ENCODE results near the gene CTNNA3.

CTNNA3 gene

DNA sequence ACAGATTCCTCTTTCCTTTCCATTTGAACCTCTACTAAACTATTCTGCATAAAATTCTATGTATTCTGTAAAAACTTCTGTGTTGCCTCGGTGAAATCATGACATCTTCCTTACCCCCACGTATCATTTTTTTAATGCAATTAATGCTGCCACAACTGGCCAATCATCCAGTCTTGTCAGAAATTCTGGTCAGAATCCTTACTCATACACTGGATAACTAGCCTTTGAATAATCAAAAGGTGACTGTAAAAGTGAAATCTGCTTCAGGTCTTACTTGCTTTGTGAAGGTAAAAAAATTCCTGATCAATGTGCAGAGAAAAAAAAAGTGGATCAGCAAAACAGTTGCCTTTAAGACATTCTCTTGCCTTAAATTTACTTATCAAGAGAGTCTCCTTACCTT is 859.2 kb downstream of the CTNNA3 start:
- in situ Hi-C loops (cut with HindIII; ENCODE audit: low sequenced_read_pairs) = no loop called here

DNA sequence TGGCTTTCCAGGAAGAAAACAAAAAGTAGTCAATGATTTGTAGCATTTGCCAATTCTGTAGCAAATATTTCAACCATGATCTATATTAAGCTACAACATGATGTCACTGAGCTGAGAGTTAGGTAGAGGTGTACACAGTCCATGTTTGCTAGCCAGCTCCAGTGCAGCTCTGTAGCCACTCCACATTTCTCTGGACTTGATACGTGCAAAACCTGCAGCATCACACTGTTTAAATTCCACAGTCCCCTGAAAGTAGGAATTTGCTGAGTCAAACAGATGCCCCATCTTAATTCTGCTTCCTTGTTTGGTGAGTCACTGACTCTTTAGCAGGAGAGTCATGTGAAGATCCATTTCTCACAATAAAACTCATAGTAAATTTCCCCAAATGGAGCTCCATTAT is 859.9 kb downstream of the CTNNA3 start:
- in situ Hi-C loops (cut with HindIII; ENCODE audit: low sequenced_read_pairs) = no loop called here

DNA sequence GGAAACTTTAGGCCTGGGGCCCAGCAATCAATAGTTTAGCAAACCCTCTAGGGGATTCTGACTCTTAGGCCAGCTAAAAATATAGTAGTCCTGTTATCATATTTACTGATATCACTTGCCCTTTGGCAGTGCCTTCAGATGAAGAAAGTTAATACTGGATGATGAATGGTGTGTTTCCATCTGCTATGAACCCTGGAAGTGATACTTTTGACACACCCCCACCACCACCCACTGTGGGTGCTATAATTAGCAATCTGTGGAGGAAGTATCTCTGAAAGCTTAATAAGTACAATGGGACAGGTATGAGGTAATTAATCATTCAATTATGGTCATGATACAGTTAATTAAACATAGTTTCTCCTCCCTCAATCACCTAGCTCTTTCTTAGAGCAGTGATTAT is 860.6 kb downstream of the CTNNA3 start:
- in situ Hi-C loops (cut with HindIII; ENCODE audit: low sequenced_read_pairs) = no loop called here

DNA sequence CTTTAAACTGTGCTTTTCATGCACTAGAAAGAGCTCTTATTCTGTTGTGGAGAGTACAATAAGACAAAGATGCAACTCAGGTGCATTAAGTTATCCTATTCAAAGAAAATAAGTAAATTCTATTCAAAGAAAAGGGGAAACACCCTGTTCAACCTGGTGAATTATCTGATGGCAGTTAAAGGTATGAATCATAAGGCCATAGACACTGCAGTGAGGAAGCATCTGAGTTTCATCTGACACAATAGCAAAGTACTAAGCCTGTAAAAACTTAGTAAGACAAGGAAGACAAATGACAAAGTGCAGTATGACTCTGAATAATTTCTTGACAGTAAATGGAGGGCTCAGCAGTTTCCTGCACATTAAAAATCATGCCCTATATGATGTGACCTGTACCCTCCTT is 861.2 kb downstream of the CTNNA3 start:
- in situ Hi-C loops (cut with HindIII; ENCODE audit: low sequenced_read_pairs) = no loop called here

DNA sequence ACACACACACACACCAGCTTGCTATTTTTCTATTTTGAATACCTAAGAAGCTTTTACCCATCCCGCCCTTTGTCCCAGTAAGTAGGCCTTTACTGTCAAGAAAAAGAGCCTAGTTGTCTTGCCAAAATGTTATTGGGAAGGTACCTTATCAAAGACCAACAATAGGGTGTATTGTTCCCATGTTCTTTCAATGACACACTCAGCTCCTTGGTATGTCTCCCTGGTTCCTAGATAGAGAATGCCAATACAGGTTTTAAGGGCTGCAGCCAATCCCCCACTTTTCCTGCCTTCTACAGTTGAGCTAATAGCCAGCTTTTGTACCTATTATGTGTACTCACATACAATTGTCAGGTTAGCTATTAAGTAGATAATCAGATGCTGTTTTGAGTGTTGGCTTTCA is 862.1 kb downstream of the CTNNA3 start:
- in situ Hi-C loops (cut with HindIII; ENCODE audit: low sequenced_read_pairs) = no loop called here

DNA sequence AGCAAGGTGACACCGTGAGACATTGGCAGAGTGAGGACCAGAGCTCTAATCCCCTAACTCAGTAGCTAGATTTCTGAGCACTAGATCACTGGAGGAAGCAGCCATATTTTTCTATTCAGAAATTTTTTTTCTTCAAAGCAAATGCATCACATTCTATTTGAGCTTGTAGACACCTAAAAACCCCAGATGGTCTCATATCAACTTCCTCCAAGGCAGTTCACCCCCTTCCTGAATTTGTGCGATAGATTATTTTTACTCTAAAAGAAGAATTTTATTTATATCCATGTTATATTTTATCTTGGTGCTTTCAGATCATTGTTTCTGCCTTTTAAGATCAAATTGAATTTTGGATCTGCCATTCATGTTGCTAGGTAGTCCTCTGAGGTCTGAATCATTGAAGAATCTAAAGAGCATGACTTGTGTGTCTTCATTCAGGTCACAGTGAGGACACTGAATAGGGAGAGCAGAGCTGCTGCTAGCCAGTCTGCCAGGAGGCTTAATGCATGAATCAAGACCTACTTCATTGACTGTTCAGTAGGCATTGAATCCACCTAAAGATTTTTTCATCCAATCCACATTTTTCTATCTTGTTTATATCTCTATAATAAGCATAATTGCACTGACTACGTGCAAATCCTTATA is 863.1 kb downstream of the CTNNA3 start:
- in situ Hi-C loops (cut with HindIII; ENCODE audit: low sequenced_read_pairs) = no loop called here

DNA sequence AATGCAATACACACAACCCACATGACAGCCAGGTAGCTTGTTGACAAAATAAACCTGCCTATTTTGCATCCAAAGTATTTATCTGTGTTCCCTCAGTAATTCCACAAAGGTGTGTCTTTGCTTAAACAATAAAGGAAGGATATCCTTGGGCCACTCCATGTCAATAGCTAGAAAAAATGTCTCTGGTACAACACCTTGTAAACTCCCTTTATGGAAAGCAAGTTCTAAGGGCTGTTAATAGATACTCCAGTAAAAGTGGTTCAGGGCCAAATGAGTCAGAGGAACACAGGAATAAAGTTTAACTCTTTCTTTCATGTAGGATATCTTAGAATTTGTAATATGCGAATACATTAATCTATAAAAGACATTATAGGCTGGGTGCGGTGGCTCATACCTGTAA is 867.0 kb downstream of the CTNNA3 start:
- in situ Hi-C loops (cut with HindIII; ENCODE audit: low sequenced_read_pairs) = no loop called here

DNA sequence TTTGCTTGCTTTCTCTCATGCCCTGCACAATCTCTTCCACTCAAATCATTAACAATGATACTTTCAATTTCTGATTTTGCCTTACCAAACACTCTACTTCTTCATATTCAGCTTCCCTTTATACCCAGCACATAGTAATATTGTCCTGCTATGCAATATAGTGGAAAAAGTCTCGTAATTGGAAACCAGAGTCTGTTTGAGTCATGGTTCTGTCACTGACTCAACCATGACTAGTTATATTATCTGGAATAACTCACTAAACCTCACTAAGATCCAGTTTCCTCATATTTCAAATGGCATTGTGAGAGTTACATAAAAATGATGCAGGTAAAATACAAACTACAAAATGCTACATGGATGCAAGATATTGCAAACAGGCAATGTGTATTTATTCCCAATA is 868.6 kb downstream of the CTNNA3 start:
- in situ Hi-C loops (cut with HindIII; ENCODE audit: low sequenced_read_pairs) = no loop called here

DNA sequence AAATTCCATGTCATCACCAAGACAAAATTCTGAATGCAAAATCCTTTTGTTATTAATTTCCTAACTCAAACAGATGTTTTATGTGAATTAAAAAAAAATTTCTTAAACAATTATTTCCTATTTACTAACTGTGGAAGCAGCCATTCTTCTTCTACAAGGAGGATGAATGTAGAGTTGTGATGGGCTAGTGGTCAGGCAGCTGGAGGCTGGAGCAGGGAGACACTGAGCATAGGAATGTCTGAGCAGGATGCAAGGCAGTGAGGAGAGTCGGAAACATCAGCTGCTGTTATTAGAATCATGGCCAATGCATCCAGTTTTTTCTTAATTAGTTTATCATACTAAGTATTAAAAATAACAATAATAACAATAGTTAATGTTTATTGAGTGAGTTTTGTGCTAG is 872.7 kb downstream of the CTNNA3 start:
- in situ Hi-C loops (cut with HindIII; ENCODE audit: low sequenced_read_pairs) = no loop called here

DNA sequence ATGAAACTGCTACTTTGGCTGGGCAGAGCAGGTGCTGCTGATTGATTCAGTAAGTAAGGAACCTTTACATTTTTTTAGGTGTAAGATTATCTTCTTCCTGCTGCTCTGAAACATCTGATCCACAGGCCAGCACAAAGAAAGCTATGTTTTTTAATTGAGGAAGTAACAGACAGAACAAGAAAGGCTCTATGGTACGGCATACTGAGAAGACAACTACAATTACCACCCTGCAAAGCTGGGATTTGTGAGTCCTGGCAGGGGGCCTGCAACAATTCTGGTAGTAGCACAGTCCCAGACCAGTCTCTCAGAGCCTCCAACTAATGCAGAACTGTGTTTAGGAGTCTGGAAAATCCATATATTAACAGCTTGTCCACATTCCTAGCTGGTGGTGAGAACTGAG is 873.2 kb downstream of the CTNNA3 start:
- in situ Hi-C loops (cut with HindIII; ENCODE audit: low sequenced_read_pairs) = no loop called here

DNA sequence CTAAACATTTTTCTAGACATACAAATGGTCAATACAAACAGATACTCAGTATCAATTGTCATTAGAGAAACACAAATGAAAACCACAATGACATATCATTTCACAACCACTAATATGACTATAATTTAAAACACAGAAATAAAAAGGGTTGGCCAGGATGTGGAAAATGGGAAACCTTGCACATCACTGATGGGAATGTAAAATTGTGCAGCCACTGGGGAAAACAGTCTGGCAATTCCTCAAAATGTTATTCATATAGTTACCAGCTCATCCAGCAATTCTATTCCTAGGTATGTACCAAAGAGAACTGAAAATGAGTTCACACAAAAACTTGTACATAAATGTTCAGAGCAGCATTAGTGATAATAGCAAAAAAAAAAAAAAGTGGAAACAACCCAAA is 876.3 kb downstream of the CTNNA3 start:
- in situ Hi-C loops (cut with HindIII; ENCODE audit: low sequenced_read_pairs) = no loop called here

DNA sequence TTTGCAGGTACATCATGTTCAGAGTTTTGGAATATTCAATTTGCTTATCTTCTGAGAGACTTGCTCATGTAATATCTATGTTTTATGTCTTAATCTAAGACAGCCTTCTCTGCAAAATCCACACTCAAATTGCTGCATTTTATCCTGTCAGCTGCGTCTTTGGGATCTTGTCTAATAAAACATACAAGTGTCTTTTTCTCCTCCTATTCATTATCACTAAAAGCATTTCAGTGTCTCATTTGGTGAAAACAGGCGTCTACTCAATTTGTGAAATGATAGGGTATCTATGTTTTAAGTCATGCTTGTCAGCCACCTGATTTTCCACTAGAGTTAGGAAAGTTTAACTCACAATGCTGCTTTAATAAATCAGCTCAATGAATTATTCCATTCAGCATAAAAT is 882.9 kb downstream of the CTNNA3 start:
- in situ Hi-C loops (cut with HindIII; ENCODE audit: low sequenced_read_pairs) = no loop called here

DNA sequence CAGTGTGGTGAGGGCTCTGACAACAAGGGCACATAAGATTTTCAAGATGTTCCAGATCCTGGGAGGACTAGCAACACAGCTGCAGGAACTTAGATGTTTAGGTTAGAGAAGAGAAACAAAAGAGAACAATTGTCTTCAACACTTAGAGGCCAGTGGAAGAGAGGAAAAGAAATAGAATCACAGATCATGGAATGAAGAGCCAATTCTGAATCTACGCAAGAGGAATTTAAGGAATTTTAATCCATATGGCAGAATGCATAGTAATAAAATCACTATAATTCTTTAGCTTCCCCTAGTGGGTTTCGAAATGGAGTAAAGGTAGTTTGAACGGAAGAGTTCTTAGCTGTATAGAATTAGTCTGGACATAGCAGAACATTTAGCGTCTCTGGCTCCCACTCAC is 884.8 kb downstream of the CTNNA3 start:
- in situ Hi-C loops (cut with HindIII; ENCODE audit: low sequenced_read_pairs) = no loop called here

DNA sequence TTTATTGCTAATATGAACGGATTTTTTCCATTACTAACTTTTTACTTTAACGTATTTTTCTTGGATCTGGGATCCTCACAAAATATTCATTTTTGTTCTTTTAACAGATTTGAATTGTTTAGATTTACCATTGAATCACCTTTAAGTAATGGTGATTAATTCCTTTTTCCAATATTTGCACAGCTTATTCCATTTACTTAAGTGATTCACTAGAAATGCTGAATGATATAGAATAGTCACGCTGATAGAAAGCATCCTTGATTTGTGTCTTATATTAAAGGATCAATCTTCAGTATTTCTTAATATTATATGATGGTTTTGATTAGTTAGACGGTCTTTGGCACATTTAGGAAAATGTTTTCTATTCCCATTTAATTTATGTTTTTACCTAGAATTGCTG is 886.6 kb downstream of the CTNNA3 start:
- in situ Hi-C loops (cut with HindIII; ENCODE audit: low sequenced_read_pairs) = no loop called here

DNA sequence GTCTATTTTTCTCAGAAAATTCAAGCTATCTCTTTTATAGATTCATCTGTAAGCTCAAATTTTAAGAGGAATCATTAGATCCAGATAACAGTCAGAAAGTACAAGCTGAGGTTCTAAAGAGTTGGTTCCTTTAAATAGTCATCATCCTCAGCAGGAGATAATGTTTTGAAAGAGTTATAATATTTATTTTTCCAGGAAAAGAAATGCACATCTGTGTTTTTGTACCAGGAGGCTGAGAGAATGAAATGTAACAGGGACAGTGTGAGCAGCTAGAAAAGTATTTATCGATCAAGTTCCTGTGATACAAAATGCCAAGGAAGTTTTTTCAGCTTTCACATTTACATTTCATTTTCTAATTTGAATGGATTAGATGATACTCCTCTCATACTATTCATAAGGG is 890.4 kb downstream of the CTNNA3 start:
- in situ Hi-C loops (cut with HindIII; ENCODE audit: low sequenced_read_pairs) = no loop called here

DNA sequence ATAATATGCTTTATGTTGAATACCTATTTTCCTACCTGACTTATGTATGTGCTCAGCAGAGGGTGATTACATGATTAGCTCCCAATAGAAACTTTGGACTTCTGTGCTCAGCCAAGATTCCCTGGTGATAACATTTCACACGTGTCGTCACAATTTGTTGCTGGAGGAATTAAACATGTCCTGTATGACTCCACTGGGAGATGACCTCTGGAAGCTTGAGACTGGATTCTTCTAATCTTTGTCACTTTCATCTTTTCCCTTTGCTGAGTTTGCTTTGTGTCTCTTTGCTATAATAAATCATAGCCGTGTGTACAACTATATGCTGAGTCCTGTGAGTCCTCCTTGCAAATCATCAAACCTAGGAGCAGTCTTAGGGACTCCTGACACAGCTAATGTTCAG is 891.0 kb downstream of the CTNNA3 start:
- in situ Hi-C loops (cut with HindIII; ENCODE audit: low sequenced_read_pairs) = no loop called here

DNA sequence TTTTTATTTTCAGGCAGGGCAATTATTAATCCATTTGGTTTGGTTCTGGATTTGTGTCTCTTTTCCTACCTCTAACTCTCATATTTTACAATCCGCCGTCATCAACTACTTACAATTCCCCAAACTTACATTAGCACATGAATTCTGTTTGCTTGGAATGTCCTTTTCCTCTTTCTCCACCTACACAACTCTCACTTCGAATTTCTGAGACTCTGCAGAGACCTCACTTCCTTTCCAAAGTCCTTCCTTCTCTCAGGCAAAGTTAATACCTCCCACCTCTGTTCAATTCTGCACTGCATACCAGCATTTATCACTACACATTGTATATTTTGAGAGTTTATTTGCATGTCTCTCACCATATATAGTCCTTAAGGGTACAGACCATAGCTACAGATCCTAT is 892.8 kb downstream of the CTNNA3 start:
- in situ Hi-C loops (cut with HindIII; ENCODE audit: low sequenced_read_pairs) = no loop called here

DNA sequence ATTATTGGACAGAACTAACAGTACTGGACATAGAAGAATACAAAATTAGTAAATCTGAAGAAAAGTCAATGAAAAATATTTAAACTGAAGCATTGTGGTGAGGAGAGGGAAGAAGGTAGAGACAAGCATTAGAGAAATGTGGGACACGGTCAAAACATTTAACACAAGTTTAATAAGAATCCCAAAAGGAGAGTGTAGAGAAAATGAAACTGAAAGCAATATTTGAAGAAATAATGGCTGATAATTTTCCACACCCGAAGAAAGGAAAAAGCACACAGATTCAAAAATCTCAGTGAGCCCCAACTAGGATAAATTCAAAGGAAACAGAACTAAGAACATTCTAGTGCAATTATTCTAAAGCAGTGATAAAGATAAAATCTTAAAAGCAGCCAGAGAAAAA is 896.5 kb downstream of the CTNNA3 start:
- in situ Hi-C loops (cut with HindIII; ENCODE audit: low sequenced_read_pairs) = no loop called here

DNA sequence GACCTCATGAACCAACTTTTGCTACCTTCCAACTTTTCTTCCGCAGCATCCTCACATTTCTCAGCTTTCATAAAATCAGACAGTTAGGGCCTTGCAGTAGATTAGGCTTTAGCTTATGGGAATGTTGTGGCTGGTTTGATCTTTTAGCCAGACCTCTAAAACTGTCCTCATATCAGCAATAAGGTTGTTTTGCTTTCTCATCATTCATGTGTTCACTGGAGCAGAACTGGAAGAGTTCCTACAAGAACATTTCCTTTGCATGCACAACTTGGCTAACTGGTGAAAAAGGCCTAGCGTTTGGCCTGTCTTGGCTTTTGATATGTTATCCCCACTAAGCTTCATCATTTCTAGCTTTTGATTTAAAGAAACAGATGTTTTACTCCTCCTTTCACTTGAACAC is 900.1 kb downstream of the CTNNA3 start:
- in situ Hi-C loops (cut with HindIII; ENCODE audit: low sequenced_read_pairs) = no loop called here

DNA sequence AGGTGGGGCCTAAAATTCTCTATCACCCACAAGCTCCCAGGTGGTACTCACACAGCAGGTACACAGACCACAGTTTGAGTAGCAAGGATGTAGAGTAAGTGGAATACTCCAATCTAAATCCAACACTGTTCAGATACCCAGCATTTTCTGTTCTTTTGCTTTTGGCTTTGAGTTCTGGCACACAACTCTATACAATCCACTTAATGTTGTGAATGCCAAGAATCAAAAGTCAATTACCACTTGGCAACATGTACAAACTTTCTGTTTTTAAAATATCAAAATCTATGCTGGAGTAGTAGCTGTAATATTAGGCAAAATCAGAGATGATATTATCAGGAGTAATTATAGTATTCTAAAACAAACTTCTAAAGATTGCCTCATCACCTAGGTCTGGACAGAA is 903.6 kb downstream of the CTNNA3 start:
- in situ Hi-C loops (cut with HindIII; ENCODE audit: low sequenced_read_pairs) = no loop called here

DNA sequence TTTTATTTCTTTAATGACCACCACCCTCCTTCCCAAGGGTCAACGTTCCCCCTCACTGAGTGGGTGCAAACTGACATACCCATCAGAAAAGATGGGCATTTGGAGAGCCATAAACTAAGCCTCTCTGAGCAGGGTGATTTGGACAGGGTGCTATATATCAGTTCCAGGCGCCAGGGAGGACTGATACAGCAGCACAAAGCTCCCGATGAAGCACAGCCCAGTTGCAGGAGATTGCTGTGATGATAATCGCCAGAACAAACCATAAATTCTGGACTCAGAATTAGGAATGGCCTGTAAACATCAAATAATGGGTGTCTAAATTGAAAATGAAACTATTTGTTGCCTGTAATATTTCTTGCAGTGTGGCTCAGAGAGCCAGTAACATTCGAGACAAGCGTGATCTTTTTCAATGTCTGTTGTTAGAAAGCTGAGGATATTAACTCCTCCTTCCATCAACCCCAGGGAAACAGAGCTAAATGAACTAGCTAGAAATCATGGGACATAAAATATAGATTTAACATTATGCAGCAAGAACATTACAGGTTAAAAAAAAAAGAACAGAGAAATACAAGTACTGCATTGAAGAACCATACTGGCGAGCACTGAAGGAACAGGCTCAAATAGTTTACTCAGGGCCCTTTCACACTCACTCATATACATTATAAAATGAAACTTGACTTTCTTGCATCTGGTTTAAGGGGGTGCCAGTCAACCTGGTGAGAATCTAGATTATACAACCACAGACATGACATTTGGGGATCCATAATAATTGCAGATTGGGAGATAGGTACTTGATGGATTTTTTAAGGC is 907.6 kb downstream of the CTNNA3 start:
- in situ Hi-C loops (cut with HindIII; ENCODE audit: low sequenced_read_pairs) = no loop called here

DNA sequence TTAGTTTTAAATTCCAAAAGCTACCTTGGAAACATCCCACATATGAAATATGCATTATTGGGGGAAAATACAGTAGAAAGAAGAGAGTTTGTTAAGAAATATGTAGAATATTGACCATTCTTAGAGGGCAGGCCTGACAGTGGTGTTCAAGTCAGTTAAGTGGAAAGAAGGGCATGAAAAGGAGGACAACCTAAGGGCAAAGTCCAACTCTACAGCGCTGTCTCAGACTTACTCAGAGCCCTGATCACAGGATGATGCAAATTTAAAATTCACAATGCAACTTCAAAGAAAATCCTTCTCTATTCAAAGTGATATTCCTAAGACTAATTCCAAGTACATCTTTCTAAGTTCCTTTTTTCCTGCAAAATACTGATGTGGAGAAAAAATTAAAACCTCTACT is 909.3 kb downstream of the CTNNA3 start:
- in situ Hi-C loops (cut with HindIII; ENCODE audit: low sequenced_read_pairs) = no loop called here

DNA sequence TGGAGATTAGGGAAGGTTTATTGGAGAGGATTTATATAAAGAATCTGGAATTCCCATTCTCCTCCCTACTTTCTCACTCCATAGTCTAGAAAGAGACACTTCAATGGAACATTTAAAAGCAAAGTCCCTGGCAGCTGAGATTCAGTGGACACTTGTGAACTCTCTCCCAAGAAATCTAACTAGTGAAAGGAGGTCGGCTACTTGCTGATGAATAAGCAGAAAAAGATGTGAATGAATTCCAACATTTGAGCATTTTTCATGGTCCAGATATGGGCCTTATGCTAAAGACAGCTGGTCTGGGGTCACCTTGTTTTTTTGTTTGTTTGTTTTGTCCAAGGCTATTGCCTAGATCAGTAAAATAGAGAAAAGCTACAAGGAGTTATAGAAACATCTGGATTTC is 911.2 kb downstream of the CTNNA3 start:
- in situ Hi-C loops (cut with HindIII; ENCODE audit: low sequenced_read_pairs) = no loop called here
